H1 (cell line): ENCODE measurements around the gene TNPO3. TPM values are rescaled to one million over a fixed set of nuclear protein-coding genes. Genes with fewer than 3 reads are reported as not detected.

Experiments
- CTCF ChIA-PET: fragments of 300-600 bp; sonication (Branson Sonifier 250); formaldehyde crosslinking; loops from one replicate; lab custom pipeline; 2021; ENCODE audit not compliant: partially characterized antibody; lab: Charles Lee
- POLR2A ChIA-PET: fragments of 300-600 bp; sonication (Branson Sonifier 250); formaldehyde crosslinking; loops from one replicate; lab custom pipeline; 2021; ENCODE audit warnings: inconsistent platforms; ENCODE audit not compliant: partially characterized antibody; lab: Charles Lee
- DNase-seq, 2 experiments: peaks; one replicate each; pipeline versions ENCODE4 v3.0.0 to v3.0.0-alpha.2; 2010 to 2022; ENCODE audit warnings: low spot score in 2 of 2, low read depth in 1 of 2, mixed read lengths in 1 of 2
- FAIRE-seq: peaks from 2 replicates; lab custom pipeline; 2011; peaks lifted over from hg19 to GRCh38; lab: Jason Lieb, UNC
- H2AFZ ChIP-seq: 2 replicates; pipeline ENCODE4 v1.8.1; 2012; ENCODE audit warnings: low read length, inconsistent platforms
- H2AK5ac ChIP-seq: 2 replicates; pipeline ENCODE4 v1.6.1; 2013; ENCODE audit warnings: low read depth, low read length
- H2BK120ac ChIP-seq: replicated peaks from 2 replicates; pipeline ENCODE3; 2013; ENCODE audit warnings: low read depth, low read length, inconsistent platforms
- H2BK12ac ChIP-seq: 2 replicates; pipeline ENCODE4 v1.6.1; 2013; ENCODE audit warnings: low read depth, low read length
- H2BK15ac ChIP-seq: 2 replicates; pipeline ENCODE4 v1.6.1; 2013; ENCODE audit warnings: low read length
- H2BK20ac ChIP-seq: 2 replicates; pipeline ENCODE4 v1.6.1; 2013; ENCODE audit warnings: low read length
- H2BK5ac ChIP-seq: 2 replicates; pipeline ENCODE4 v1.6.1; 2013; ENCODE audit warnings: low read depth, low read length
- H3K14ac ChIP-seq: 2 replicates; pipeline ENCODE4 v1.6.1; 2013; ENCODE audit warnings: inconsistent platforms; ENCODE audit not compliant: insufficient read length
- H3K18ac ChIP-seq: 2 replicates; pipeline ENCODE4 v1.6.1; 2013; ENCODE audit warnings: low read length; ENCODE audit errors: extremely low read depth
- H3K23ac ChIP-seq: 2 replicates; pipeline ENCODE4 v1.6.1; 2013; ENCODE audit warnings: inconsistent platforms; ENCODE audit not compliant: insufficient read length
- H3K23me2 ChIP-seq: 2 replicates; pipeline ENCODE4 v1.6.1; 2013; ENCODE audit warnings: low read depth, low read length
- H3K27ac ChIP-seq: 2 replicates; pipeline ENCODE4 v1.6.1; 2011; ENCODE audit warnings: low read depth, low read length, inconsistent platforms
- H3K27me3 ChIP-seq, 4 experiments: replicated peaks in 1 of 4; 1 replicate in 1 of 4; 2 replicates in 3 of 4; pipeline versions ENCODE4 v1.6.1 to v1.8.1; 2011 to 2013; ENCODE audit warnings: low read length in 3 of 4, mild to moderate bottlenecking in 3 of 4, inconsistent platforms in 2 of 4, mixed read lengths in 2 of 4, moderate library complexity in 1 of 4; ENCODE audit not compliant: control insufficient read depth in 3 of 4, insufficient read depth in 3 of 4; ENCODE audit errors: extremely low read depth in 1 of 4
- H3K36me3 ChIP-seq, 4 experiments: 2 replicates each; pipeline versions ENCODE4 v1.6.1 to v1.8.1; 2011 to 2013; ENCODE audit warnings: mild to moderate bottlenecking in 4 of 4, low read length in 3 of 4, moderate library complexity in 2 of 4, control low read depth in 1 of 4, inconsistent platforms in 1 of 4; ENCODE audit not compliant: insufficient read depth in 4 of 4, control insufficient read depth in 2 of 4
- H3K4ac ChIP-seq: replicated peaks from 2 replicates; pipeline ENCODE3; 2013; ENCODE audit warnings: low read length, low read depth, mixed read lengths, inconsistent platforms; ENCODE audit not compliant: insufficient read length
- H3K4me1 ChIP-seq, 4 experiments: replicated peaks in 1 of 4; 1 replicate in 1 of 4; 2 replicates in 3 of 4; pipeline versions ENCODE4 v1.6.1 to v1.8.1; 2011 to 2013; ENCODE audit warnings: low read length in 3 of 4, inconsistent platforms in 2 of 4, mixed read lengths in 1 of 4; ENCODE audit not compliant: insufficient read depth in 4 of 4, control insufficient read depth in 3 of 4
- H3K4me2 ChIP-seq, 2 experiments: 2 replicates each; pipeline versions ENCODE4 v1.6.1 to v1.8.1; 2011 to 2013; ENCODE audit warnings: low read depth in 2 of 2, low read length in 2 of 2, control low read depth in 1 of 2, inconsistent platforms in 1 of 2, mild to moderate bottlenecking in 1 of 2; ENCODE audit not compliant: insufficient read depth in 1 of 2
- H3K4me3 ChIP-seq, 4 experiments: fragments of 200-600, 300-600 bp in 1 of 4; sonication (generic), shearing (Covaris generic), sonication (Bioruptor Twin) in 1 of 4; 2 replicates each; pipeline versions ENCODE4 v1.5.1 to v1.8.1; 2011 to 2016; ENCODE audit warnings: low read length in 4 of 4, low read depth in 3 of 4, control low read depth in 2 of 4, inconsistent platforms in 2 of 4, mild to moderate bottlenecking in 2 of 4, mixed read lengths in 1 of 4, moderate library complexity in 1 of 4; ENCODE audit not compliant: insufficient read depth in 2 of 4; ENCODE audit errors: extremely low read depth in 1 of 4
- H3K56ac ChIP-seq: replicated peaks from 2 replicates; pipeline ENCODE3; 2013; ENCODE audit warnings: low read depth, mild to moderate bottlenecking, mixed read lengths, low read length, inconsistent platforms; ENCODE audit not compliant: insufficient read length
- H3K79me1 ChIP-seq: 2 replicates; pipeline ENCODE4 v1.6.1; 2013; ENCODE audit warnings: low read depth, low read length, control low read depth
- H3K79me2 ChIP-seq, 2 experiments: 2 replicates each; pipeline versions ENCODE4 v1.6.1 to v1.8.1; 2012 to 2013; ENCODE audit warnings: low read length in 2 of 2, mild to moderate bottlenecking in 2 of 2, inconsistent platforms in 1 of 2; ENCODE audit not compliant: insufficient read depth in 2 of 2, control insufficient read depth in 1 of 2
- H3K9ac ChIP-seq, 4 experiments: replicated peaks in 1 of 4; 1 replicate in 1 of 4; 2 replicates in 3 of 4; pipeline versions ENCODE4 v1.6.1 to v1.8.1; 2011 to 2013; ENCODE audit warnings: low read depth in 3 of 4, low read length in 3 of 4, control low read depth in 2 of 4, mild to moderate bottlenecking in 2 of 4, moderate library complexity in 2 of 4, inconsistent platforms in 1 of 4; ENCODE audit errors: extremely low read depth in 1 of 4
- H3K9me3 ChIP-seq, 2 experiments: 2 replicates each; pipeline versions ENCODE4 v1.6.1 to v1.8.1; 2012 to 2013; ENCODE audit warnings: mild to moderate bottlenecking in 2 of 2, moderate library complexity in 2 of 2, control low read depth in 1 of 2, inconsistent platforms in 1 of 2, low read depth in 1 of 2, low read length in 1 of 2, mixed read lengths in 1 of 2; ENCODE audit not compliant: insufficient read depth in 2 of 2
- H4K20me1 ChIP-seq, 2 experiments: replicated peaks in 1 of 2; 2 replicates each; pipeline versions ENCODE3 to v1.8.1; 2011 to 2013; ENCODE audit warnings: inconsistent platforms in 2 of 2, low read length in 2 of 2, mild to moderate bottlenecking in 1 of 2; ENCODE audit not compliant: insufficient read depth in 2 of 2, control insufficient read depth in 1 of 2
- H4K5ac ChIP-seq: 2 replicates; pipeline ENCODE4 v1.6.1; 2013; ENCODE audit warnings: low read length, low read depth, mixed read lengths, inconsistent platforms; ENCODE audit not compliant: insufficient read length
- H4K8ac ChIP-seq: 2 replicates; pipeline ENCODE4 v1.8.0; 2013; ENCODE audit warnings: mild to moderate bottlenecking, moderate library complexity, low read length, inconsistent platforms; ENCODE audit not compliant: insufficient read depth; ENCODE audit errors: extremely low read depth
- H4K91ac ChIP-seq: replicated peaks from 2 replicates; pipeline ENCODE3; 2013; ENCODE audit warnings: low read length, mixed read lengths, inconsistent platforms; ENCODE audit not compliant: insufficient read length
- WGBS, 2 experiments: shearing (Covaris generic) in 1 of 2; methylation state at CpG; one replicate each; pipeline versions ENCODE4 v1.1.6 to v1.1.7; 2013 to 2015; ENCODE audit warnings: low lambda C conversion rate in 2 of 2, mixed read lengths in 2 of 2, inconsistent platforms in 1 of 2, low coverage in 1 of 2, missing lambda C conversion rate in 1 of 2; ENCODE audit not compliant: insufficient replicate concordance in 2 of 2, insufficient coverage in 1 of 2, insufficient read length in 1 of 2; ENCODE audit errors: extremely low coverage in 1 of 2, missing lambda C conversion rate in 1 of 2; 5-methylcytosine and 5-hydroxymethylcytosine counted together
- polyA plus RNA-seq, 7 experiments: library from polyadenylated mRNA; depleted of rRNA in 3 of 7; stranded (reverse) in 5 of 7; unstranded in 2 of 7; fragments of >200 nt in 5 of 7; fragments of 200-250 nt in 2 of 7; gene quantifications; 1 replicate in 5 of 7; 2 replicates in 1 of 7; 4 replicates in 1 of 7; pipeline versions ENCODE4 v1.2.1 to v1.2.3, GENCODE V29; 2011 to 2013; ENCODE audit warnings: missing spikeins in 2 of 7, mixed read lengths in 2 of 7
- total RNA-seq: library from RNA; stranded (reverse); fragmentation: NEBNext Ultra II Directional; extraction: Animal tissue kit (Norgen Biotek cat#: 25700); gene quantifications from 2 replicates; pipeline ENCODE4 v1.2.1, GENCODE V29; 2021

Gene TNPO3
- total and polyA plus RNA-seq, 2 of the 8 experiments (the other 6 are each of a cell fraction or from before 2014, with no cell fraction given), result 67.6 to 99.2 TPM

DNA sequence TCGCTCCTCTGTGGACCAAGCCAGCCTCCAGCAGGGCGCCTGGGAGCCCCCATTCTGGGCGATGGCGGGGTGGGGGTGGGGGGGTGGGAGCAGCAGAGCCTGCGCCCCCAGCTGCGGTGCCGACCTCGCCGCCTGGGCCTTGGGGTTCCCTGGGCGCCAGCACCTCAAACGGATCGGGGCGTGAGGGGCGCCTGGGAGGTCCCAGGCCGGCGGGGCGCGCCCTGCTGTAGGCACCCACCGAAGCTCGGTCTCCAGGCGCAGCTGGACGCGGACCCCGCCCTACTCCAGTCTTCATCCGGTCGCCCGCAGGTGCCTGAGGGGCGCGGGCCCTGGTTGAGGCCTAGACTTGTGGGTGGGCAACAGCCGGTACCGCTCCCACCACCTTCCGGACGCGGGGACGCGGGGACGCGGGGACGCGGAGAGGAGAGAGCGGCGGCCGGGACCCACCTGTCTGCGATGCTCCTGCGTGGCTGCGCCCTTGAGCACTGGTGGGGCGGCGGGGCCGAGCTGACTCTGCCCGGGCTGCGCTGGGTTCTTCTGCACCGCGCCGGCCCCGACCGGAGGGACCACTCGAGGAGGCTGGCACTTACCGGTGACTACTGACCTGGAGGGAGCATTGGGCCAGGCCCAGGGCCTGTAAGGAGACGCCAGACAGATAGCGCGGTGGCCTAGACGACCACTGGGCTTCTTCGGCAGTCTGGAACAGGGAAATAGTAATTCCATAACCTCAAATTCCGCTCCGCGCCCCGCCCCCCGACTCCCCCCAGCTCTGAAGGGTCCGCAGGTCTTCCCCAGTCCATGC, 138.9 kb downstream of the TNPO3 start:
- no peak overlapping the region for H2AK5ac ChIP-seq
- H4K20me1 ChIP-seq, result peaks cover 0 to 1% of the 10 kb centered on the region in 2 experiments
- no peak overlapping the region for H2BK120ac ChIP-seq
- no peak overlapping the region for H2BK20ac ChIP-seq
- peak in 1 of 2 experiments; percentile 69 for DNase-seq
- H3K79me1 ChIP-seq, result no peaks in the 10 kb centered on the region
- H2AFZ ChIP-seq, result no peak overlapping the region; the same call in 1 of the 2 replicates
- H3K36me3 ChIP-seq, result no peaks in the 10 kb centered on the region
- H3K27ac ChIP-seq, result no peak overlapping the region
- no peak overlapping the region for H3K9ac ChIP-seq
- no peak overlapping the region for H2BK5ac ChIP-seq
- H4K5ac ChIP-seq, result no peak overlapping the region
- POLR2A ChIA-PET, result interaction anchor here (0.8 kb wide), 1 partner anchor 17 kb away, joined by 3 read pairs; no protein-coding TSS in a partner anchor
- no peak overlapping the region for H4K91ac ChIP-seq
- H3K14ac ChIP-seq, result no peak overlapping the region
- peak overlapping the region; percentile 86 to 92 for H3K4me2 ChIP-seq
- peaks cover 27 to 53% (median 41%) of the 10 kb centered on the region in 4 experiments for H3K27me3 ChIP-seq
- H3K23ac ChIP-seq, result no peak overlapping the region
- WGBS, 2 experiments, result 11% methylated on average over 37 of the region's 69 CpGs; no CpG with 5 or more reads in 1 of the 2 experiments
- CTCF ChIA-PET, result interaction anchor here (0.6 to 1.6 kb wide), 6 partner anchors 8 to 1980 kb away, joined by 3 to 7 read pairs (median 4); no protein-coding TSS in a partner anchor
- H3K18ac ChIP-seq, result peak overlapping the region; percentile 32; the same call in 1 of the 2 replicates
- peak overlapping the region; percentile 44 to 64 (median 50) for H3K4me3 ChIP-seq
- H3K56ac ChIP-seq, result no peak overlapping the region
- H3K79me2 ChIP-seq, result no peaks in the 10 kb centered on the region
- H2BK15ac ChIP-seq, result no peak overlapping the region
- no peak for FAIRE-seq
- H3K23me2 ChIP-seq, result peaks cover 5% of the 10 kb centered on the region; the same call in 1 of the 2 replicates
- peaks cover 0 to 28% (median 13%) of the 10 kb centered on the region in 4 experiments; a peak in 6 of 7 replicates for H3K4me1 ChIP-seq
- H2BK12ac ChIP-seq, result no peak overlapping the region
- no peak overlapping the region for H3K4ac ChIP-seq
- H3K9me3 ChIP-seq, result no peaks in the 10 kb centered on the region
- peak overlapping the region; percentile 54; the same call in 1 of the 2 replicates for H4K8ac ChIP-seq
